CD14-positive monocyte (primary cell): ENCODE measurements around the gene CCDC88B. TPM values are rescaled to one million over a fixed set of nuclear protein-coding genes. Genes with fewer than 3 reads are reported as not detected.

ENCODE experiments used
- DNase-seq, 3 donors: peaks; one replicate each; pipeline ENCODE4 v3.0.0-alpha.2; 2011 to 2022
- H2AFZ ChIP-seq: 2 replicates; pipeline ENCODE4 v1.6.0; 2012; ENCODE audit warnings: mild to moderate bottlenecking, low read depth, low read length, inconsistent platforms; ENCODE audit not compliant: insufficient read depth, poor library complexity, severe bottlenecking
- H3K27ac ChIP-seq, 2 donors: 1 replicate in 1 of 2; 2 replicates in 1 of 2; pipeline ENCODE4 v1.5.1; 2012 to 2013; ENCODE audit warnings: low read length in 2 of 2, control low read depth in 1 of 2, inconsistent platforms in 1 of 2, low read depth in 1 of 2, mild to moderate bottlenecking in 1 of 2
- H3K27me3 ChIP-seq, 2 donors: one replicate each; pipeline versions ENCODE4 v1.6.0 to v1.6.1; 2011 to 2013; ENCODE audit warnings: low read length in 2 of 2; ENCODE audit not compliant: control insufficient read depth in 2 of 2, insufficient read depth in 2 of 2
- H3K36me3 ChIP-seq, 2 donors: replicated peaks in 1 of 2; 1 replicate in 1 of 2; 2 replicates in 1 of 2; pipeline versions ENCODE4 v1.5.1 to v1.6.1; 2012 to 2013; ENCODE audit warnings: low read length in 2 of 2, control low read depth in 1 of 2, inconsistent platforms in 1 of 2, mild to moderate bottlenecking in 1 of 2; ENCODE audit not compliant: insufficient read depth in 2 of 2, control insufficient read depth in 1 of 2
- H3K4me1 ChIP-seq, 2 donors: 1 replicate in 1 of 2; 2 replicates in 1 of 2; pipeline versions ENCODE4 v1.5.1 to v1.6.1; 2012 to 2013; ENCODE audit warnings: low read length in 2 of 2, control low read depth in 1 of 2, inconsistent platforms in 1 of 2, mild to moderate bottlenecking in 1 of 2, moderate library complexity in 1 of 2; ENCODE audit not compliant: insufficient read depth in 2 of 2, control insufficient read depth in 1 of 2
- H3K4me2 ChIP-seq: replicated peaks from 2 replicates; pipeline ENCODE3; 2012; ENCODE audit warnings: low read length, moderate library complexity, mild to moderate bottlenecking; ENCODE audit not compliant: poor library complexity, severe bottlenecking; ENCODE audit errors: extremely low read depth
- H3K4me3 ChIP-seq, 3 experiments: fragments of 200-600 bp in 1 of 3; sonication (generic) in 1 of 3; replicated peaks in 1 of 3; 1 replicate in 2 of 3; 2 replicates in 1 of 3; pipeline ENCODE4 v1.5.1; 2011 to 2013; ENCODE audit warnings: low read length in 3 of 3, mild to moderate bottlenecking in 3 of 3, control low read depth in 2 of 3, low read depth in 2 of 3, inconsistent platforms in 1 of 3, moderate library complexity in 1 of 3
- H3K79me2 ChIP-seq: 2 replicates; pipeline ENCODE4 v1.6.0; 2012; ENCODE audit warnings: mild to moderate bottlenecking, control low read depth, inconsistent platforms, low read length, moderate library complexity; ENCODE audit not compliant: insufficient read depth
- H3K9ac ChIP-seq: 2 replicates; pipeline ENCODE4 v1.6.0; 2017; ENCODE audit warnings: low read length, mild to moderate bottlenecking; ENCODE audit not compliant: insufficient read depth, poor library complexity, severe bottlenecking
- H3K9me3 ChIP-seq, 2 donors: replicated peaks in 1 of 2; 1 replicate in 1 of 2; 2 replicates in 1 of 2; pipeline versions ENCODE4 v1.5.1 to v1.6.1; 2012 to 2013; ENCODE audit warnings: low read length in 2 of 2, control low read depth in 1 of 2; ENCODE audit not compliant: control insufficient read depth in 1 of 2, insufficient read depth in 1 of 2
- H4K20me1 ChIP-seq: 2 replicates; pipeline ENCODE4 v1.6.0; 2012; ENCODE audit warnings: mild to moderate bottlenecking, low read length, control low read depth, moderate library complexity; ENCODE audit not compliant: insufficient read depth
- H3K27ac Mint-ChIP-seq, 7 donors: one replicate each; pipeline ENCODE4 v1.8.0; 2020; ENCODE audit warnings: mild to moderate bottlenecking in 7 of 7, mixed read lengths in 7 of 7, moderate library complexity in 6 of 7, inconsistent platforms in 2 of 7
- H3K27me3 Mint-ChIP-seq, 3 donors: one replicate each; pipeline ENCODE4 v1.8.0; 2021 to 2022; ENCODE audit warnings: low read depth in 3 of 3, mild to moderate bottlenecking in 3 of 3, mixed read lengths in 3 of 3, moderate library complexity in 3 of 3, inconsistent platforms in 1 of 3
- H3K36me3 Mint-ChIP-seq, 2 donors: one replicate each; pipeline ENCODE4 v1.8.0; 2020; ENCODE audit warnings: mixed read lengths in 2 of 2, inconsistent platforms in 1 of 2, mild to moderate bottlenecking in 1 of 2
- H3K4me1 Mint-ChIP-seq: one replicate; pipeline ENCODE4 v1.8.0; 2020; ENCODE audit warnings: mild to moderate bottlenecking, mixed read lengths
- H3K4me3 Mint-ChIP-seq, 2 donors: one replicate each; pipeline ENCODE4 v1.8.0; 2020; ENCODE audit warnings: mild to moderate bottlenecking in 2 of 2, mixed read lengths in 2 of 2, moderate library complexity in 1 of 2
- H3K9me3 Mint-ChIP-seq, 7 donors: one replicate each; pipeline ENCODE4 v1.8.0; 2020 to 2022; ENCODE audit warnings: mixed read lengths in 7 of 7, mild to moderate bottlenecking in 6 of 7, moderate library complexity in 6 of 7, inconsistent platforms in 2 of 7
- WGBS: methylation state at CpG from one replicate; pipeline ENCODE4 v1.1.5; 2013; ENCODE audit warnings: missing lambda C conversion rate; ENCODE audit not compliant: insufficient coverage; 5-methylcytosine and 5-hydroxymethylcytosine counted together
- intact Hi-C, 2 donors: fragments of 100-400 bp; cut with micrococcal nuclease; formaldehyde crosslinking; loops; one replicate each; pipeline versions ENCODE4 v1.15.0 to v1.15.1; 2023
- polyA plus RNA-seq, 3 donors: library from polyadenylated mRNA; depleted of rRNA in 1 of 3; unstranded in 2 of 3; stranded (reverse) in 1 of 3; fragments of 300-500 nt in 2 of 3; fragments of >200 nt in 1 of 3; fragmentation: Illumina TruSeq in 2 of 3; gene quantifications; 1 replicate in 2 of 3; 2 replicates in 1 of 3; pipeline ENCODE4 v1.2.3, GENCODE V29; 2012 to 2021
- TF ChIP-seq, protein P1 (sequence below): fragments of 200-600 bp; IDR thresholded peaks from one replicate; pipeline ENCODE4 v1.8.0; 2022; ENCODE audit warnings: antibody characterized with exemption, mild to moderate bottlenecking

CCDC88B gene
- polyA plus RNA-seq, 3 donors: 8.2 to 215 (median 18.9) TPM

DNA sequence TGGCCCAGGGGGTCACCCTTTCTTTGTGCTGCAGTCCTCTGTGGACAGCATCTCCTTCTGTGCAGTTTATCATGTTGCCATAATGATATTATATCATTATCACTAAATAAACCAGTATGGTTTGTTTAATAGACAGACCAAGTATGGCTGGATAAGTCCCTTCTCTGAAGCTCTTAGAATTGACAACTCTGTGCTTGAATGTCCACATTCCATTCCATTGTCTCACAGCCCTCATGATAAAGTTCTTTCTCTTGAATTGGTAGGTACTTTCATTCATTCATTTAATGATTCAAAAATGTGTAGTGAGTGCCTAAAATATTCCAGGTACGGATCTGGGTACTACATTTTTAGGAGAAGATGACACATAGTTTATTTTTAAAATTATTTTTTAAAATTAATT lies 26.7 kb downstream of the CCDC88B start:
- Mint-ChIP-seq H3K36me3 (peaks cover 75 to 96% of the 10 kb centered on the region in 2 donors), H3K27me3 (peaks cover 0 to 1% (median 0%) of the 10 kb centered on the region in 3 donors), H3K4me3 (no peak overlapping the region), H3K9me3 (peaks cover 0 to 2% (median 0%) of the 10 kb centered on the region in 7 donors), H3K4me1 (peaks cover 5% of the 10 kb centered on the region), H3K27ac (peak overlapping the region in 1 of 7 donors; percentile 50)
- H3K27me3 ChIP-seq: no peaks in the 10 kb centered on the region
- peaks cover 36% of the 10 kb centered on the region for H3K79me2 ChIP-seq
- H3K27ac ChIP-seq: peak overlapping the region in 1 of 2 donors; percentile 36
- no peak overlapping the region for H2AFZ ChIP-seq
- no CpG with 5 or more reads among the region's 1 CpG for WGBS
- no peak overlapping the region for H3K4me2 ChIP-seq
- TF ChIP-seq, protein P1, sequence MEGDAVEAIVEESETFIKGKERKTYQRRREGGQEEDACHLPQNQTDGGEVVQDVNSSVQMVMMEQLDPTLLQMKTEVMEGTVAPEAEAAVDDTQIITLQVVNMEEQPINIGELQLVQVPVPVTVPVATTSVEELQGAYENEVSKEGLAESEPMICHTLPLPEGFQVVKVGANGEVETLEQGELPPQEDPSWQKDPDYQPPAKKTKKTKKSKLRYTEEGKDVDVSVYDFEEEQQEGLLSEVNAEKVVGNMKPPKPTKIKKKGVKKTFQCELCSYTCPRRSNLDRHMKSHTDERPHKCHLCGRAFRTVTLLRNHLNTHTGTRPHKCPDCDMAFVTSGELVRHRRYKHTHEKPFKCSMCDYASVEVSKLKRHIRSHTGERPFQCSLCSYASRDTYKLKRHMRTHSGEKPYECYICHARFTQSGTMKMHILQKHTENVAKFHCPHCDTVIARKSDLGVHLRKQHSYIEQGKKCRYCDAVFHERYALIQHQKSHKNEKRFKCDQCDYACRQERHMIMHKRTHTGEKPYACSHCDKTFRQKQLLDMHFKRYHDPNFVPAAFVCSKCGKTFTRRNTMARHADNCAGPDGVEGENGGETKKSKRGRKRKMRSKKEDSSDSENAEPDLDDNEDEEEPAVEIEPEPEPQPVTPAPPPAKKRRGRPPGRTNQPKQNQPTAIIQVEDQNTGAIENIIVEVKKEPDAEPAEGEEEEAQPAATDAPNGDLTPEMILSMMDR: no peak
- intact Hi-C loops: no loop called here
- H3K36me3 ChIP-seq: peaks cover 79 to 98% of the 10 kb centered on the region in 2 donors
- H3K9me3 ChIP-seq: no peaks in the 10 kb centered on the region
- H3K4me1 ChIP-seq: no peaks in the 10 kb centered on the region
- H3K9ac ChIP-seq: no peak overlapping the region
- peaks cover 75% of the 10 kb centered on the region for H4K20me1 ChIP-seq
- DNase-seq: no peak
- no peak overlapping the region for H3K4me3 ChIP-seq

DNA sequence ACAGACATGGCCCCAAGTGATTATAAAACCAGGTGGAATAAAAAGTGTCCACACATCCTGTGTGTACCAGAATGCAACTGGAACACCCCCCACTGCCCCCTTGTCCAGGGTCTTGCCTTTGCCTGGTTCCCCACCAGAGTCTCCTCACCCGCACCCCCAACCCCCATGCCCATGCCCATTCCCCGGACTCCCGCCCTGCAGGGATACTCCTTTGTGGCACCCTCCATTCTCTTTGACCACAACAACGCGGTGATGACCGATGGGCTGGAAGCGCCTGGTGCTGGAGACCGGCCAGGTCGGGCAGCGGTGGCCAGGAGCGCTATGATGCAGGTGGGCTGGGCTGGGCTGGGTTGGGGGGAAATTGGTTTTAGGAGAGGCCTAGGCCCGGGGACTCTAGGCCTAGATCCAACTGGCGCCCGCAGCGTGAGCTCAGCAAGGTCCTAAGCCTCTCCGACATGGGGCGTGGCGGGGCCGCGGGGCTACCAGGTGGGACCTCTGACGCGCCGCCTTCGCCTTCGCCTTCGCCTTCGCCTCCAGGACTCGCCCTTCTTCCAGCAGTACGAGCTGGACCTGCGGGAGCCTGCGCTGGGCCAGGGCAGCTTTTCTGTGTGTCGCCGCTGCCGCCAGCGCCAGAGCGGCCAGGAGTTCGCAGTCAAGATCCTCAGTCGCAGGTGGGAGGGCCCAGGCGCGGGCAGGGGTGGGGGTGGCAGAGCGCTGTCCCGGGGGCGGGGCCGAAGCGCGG lies 28.1 kb downstream of the CCDC88B start:
- TF ChIP-seq, protein P1: no peak
- intact Hi-C loops: no loop called here
- 97% methylated on average over 32 of the region's 46 CpGs for WGBS
- Histone ChIP-seq H3K9ac (no peak overlapping the region), H4K20me1 (peaks cover 80% of the 10 kb centered on the region), H3K36me3 (peaks cover 66 to 93% of the 10 kb centered on the region in 2 donors), H3K79me2 (peaks cover 25% of the 10 kb centered on the region), H3K4me1 (peaks cover 3 to 4% of the 10 kb centered on the region in 2 donors), H3K4me2 (no peak overlapping the region), H3K27ac (no peak overlapping the region), H3K4me3 (no peak overlapping the region), H2AFZ (no peak overlapping the region), H3K27me3 (no peaks in the 10 kb centered on the region), H3K9me3 (no peaks in the 10 kb centered on the region)
- no peak for DNase-seq
- Mint-ChIP-seq H3K4me1 (peaks cover 4% of the 10 kb centered on the region), H3K27ac (peak overlapping the region in 1 of 7 donors; percentile 25), H3K36me3 (peaks cover 64 to 87% of the 10 kb centered on the region in 2 donors), H3K4me3 (no peak overlapping the region), H3K9me3 (peaks cover 0 to 5% (median 3%) of the 10 kb centered on the region in 7 donors), H3K27me3 (peaks cover 0 to 3% (median 0%) of the 10 kb centered on the region in 3 donors)
